G401.6 (cell line): ENCODE data around the gene MARCO.
"Not testable (repeated sequence)": the region's sequence is repeated elsewhere in the genome, so short reads cannot be mapped to it uniquely, and the experiment has no call there.

Experiments
- FAIRE-seq: peaks from 2 replicates; lab custom pipeline; 2012; peaks lifted over from hg19 to GRCh38; lab: Jason Lieb, UNC

Gene MARCO

DNA sequence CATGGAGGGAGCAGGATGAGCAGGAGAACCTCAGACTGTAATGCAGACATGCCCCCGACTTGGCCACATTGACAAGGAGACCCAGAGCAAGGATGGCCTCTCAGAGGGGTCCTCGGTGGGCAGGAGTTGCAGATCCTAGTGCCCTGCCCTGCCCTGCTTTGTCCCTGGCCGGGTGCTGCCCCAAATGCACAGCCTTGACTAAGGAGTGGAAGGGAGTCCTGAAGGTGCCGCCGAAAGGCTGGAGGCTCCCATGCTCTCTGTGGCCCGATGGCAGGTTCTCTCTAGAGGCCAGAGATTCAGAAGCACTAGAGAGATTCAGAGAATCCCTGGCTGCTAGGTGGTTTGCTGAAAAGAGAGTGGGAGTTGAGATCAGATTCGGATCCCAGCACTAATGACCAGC, 64.4 kb downstream of the MARCO start:
- FAIRE-seq = no peak

GRCh38 chr2:119008108-119008507, 66.1 kb downstream of the MARCO start:
- no peak for FAIRE-seq

- no peak for FAIRE-seq
These were observed 67.1 kb downstream of the MARCO start for GRCh38 chr2:119009110-119009509.

- FAIRE-seq = no peak
These were observed 68.3 kb downstream of the MARCO start for GRCh38 chr2:119010336-119010735.

DNA sequence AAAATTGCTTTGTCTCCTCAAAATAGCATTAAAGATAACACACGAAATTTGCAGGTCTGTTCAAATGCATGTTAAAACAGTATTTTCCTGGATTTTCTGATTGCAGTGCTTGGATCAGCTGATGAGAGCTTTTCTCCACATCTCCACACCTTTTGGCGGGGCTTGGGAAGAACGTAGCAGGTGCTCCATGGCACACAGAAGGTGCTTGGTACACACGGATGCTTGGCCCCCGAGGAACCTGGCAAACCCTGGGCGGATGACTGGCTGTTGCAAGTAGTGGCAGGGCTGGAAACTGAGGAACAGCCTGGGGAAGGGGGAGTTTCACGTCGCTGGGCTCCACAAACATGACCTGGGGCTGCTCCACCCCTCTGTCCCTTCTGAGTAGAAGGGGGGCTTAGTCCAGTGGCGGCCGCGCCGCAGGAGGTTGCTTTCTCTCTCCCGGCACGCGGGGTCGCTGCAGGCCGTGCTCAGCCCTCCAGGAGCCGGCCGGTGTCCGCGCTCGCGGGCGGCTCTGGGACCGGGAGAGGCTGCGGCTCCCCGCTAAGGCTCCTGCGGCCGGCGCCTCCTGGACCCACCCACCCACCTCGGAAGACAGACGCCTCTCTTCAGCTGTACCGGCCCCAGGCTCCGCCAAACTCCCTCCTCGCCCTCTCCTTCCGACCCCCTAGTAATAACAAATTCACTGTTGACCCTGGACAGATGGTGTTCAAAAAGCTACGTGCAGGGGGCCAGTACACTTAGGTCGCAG, 69.3 kb downstream of the MARCO start:
- no peak for FAIRE-seq

DNA sequence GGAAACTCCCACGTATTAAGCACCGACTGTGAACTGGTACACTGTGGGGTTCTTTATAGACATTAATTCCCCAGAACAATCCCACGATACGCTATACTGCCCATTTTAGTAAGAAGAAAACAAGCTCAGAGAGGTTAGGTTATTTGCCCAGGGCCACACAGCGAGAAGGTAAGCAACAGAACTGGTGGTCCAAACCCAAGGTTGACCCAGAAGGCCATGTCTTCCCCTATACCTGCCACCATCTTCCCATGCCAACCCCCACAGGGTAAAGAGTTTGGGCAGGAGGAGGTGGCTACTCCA, 69.9 kb downstream of the MARCO start:
- FAIRE-seq = no peak

DNA sequence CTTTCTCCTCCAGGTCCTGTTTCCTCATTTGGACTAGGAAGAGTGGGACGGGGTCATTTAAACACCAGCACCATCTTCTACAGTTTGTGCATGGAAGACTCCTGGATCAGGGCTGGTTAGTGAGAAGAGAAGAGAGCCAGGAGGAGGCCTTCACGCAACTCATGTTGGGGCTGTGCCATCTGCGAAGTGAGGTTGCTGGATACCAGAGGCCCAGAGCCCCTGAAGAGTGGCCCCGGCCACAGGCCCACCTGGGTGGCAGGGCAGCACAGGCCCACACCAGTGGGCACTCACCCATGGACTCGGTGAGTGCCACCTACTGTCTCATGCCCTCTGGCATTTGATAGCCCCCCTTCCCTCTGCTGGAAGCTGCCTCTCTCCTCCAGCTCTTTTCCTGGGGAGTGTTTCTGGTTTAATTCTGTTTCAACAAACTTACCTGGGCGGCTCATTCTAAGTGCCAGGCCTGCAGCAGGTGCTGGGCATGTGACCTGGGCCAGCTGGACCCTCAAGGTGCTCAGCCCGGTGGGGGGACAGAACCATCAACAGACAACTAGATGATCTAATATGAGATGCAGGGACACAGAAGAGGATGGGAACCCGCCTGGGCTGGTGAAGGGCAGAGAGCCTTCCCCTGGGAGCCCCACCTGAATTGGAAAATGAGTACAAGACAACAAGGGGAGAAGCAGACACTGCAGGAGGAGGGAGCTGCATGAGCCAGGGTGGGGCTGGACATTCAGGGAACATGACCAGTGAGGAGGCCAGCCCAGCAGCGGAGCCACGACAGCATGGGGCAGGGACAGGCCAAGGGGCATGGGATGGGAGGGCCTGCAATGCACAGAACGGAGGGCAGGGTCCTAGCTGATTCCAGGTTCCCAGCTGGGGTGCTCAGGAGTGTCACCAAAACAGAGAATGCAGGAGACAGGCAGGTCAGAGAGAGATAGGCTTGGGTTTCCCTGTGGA, 70.6 kb downstream of the MARCO start:
- FAIRE-seq = no peak

- no peak for FAIRE-seq
These were observed 71.7 kb downstream of the MARCO start for GRCh38 chr2:119013671-119014070.

GRCh38 chr2:119015845-119016244, 73.9 kb downstream of the MARCO start:
- FAIRE-seq = no peak

DNA sequence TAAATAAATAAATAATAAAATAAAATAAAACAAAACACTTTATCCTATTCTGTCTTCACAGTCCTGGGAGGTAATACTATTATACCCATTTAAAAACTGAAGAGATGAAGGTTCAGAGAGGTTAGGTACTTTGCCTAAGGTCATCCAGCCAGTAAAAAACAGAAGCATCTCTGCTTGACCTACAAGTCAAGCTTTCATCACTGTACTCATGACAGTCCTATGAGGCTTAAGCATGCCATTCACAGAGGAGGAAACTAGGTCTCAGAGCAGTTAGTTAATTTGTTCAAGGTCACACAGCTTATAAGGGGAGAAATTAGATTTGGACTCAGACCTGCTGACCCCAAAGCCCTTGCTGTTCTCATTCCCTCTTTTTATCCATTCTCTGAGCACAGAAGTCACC, 77.5 kb downstream of the MARCO start:
- FAIRE-seq = no peak

DNA sequence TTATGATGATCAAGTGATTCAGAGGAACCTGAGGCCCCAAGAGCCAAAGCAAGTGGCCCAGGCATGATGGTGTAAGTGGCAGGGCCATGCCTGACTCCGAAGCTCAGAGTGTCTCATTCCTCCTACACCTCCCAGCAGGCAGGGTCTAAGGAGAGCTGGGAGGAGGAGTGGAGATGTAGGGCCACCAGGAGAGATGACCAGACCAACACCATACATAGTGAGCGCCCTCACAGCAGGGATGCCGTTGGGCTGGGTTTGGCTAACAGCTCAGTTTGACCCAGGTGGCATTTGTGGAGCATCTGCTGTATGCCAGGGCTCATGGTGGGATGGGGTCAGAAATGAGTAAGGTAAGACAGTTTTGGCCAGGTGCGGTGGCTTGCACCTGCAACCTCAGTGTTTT, 80.7 kb downstream of the MARCO start:
- FAIRE-seq = no peak

DNA sequence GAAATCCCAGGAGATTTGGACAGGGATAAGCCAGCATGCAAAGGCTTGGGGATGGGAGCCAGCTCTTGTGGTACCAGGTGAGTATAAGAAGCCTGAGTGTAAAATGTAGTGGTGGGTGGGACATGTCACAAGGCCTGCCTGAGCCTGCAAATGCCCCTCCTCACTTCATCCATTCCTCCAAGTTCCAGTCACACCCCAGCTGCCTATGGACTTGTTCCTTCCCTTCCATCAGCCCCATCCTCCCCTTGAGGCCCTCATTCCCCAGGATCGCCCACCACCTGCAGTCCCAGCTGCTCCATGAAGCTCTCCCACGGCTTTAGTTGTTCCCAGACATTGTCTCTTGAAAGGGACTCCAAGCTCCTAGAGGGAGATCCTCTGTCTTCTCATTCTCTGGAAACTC, 81.5 kb downstream of the MARCO start:
- no peak for FAIRE-seq

GRCh38 chr2:119024152-119024551, 82.2 kb downstream of the MARCO start:
- no peak for FAIRE-seq

DNA sequence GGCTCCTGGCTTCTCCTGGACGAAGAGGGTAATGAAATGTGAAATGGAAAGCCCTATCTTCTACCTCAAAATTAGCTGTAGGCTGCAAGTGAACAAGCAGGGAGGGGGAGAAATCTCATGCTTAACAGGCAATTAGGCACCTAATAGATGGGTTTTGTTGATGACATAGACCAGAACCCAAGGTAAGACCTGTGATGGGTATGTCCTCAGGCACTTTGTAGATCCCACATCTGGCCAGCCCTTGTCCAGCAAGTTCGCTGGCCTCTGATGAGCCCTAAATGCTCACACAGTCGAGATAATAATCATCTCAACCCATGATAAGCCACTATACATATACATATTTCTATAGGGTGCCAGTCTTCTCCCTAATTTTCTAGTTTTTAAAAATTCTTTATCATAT, 82.6 kb downstream of the MARCO start:
- no peak for FAIRE-seq

GRCh38 chr2:119025013-119025412, 83.0 kb downstream of the MARCO start:
- FAIRE-seq = no peak

GRCh38 chr2:119025762-119026351, 83.9 kb downstream of the MARCO start:
- no peak for FAIRE-seq

DNA sequence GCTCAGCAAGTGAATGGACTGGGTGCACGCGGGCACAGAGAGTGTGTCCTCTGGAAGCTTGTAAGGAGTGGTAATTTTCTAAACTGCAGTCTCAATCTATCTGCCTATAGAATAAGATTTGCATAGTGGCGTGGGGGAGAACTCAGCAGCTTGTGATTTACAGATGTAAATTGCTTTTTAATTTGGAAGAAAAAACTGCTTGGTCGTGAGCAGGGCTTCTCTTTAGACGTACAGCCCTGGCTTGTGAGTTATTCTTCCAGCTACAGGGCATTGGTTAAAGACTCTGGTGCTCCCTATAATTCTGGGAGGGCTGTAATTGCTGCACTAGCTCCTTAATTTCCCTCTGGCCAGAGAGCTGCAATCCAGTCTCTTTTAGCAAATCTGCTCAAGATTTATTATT, 84.9 kb downstream of the MARCO start:
- no peak for FAIRE-seq

GRCh38 chr2:119028327-119029174, 86.6 kb downstream of the MARCO start:
- no peak for FAIRE-seq

GRCh38 chr2:119029297-119029696, 87.3 kb downstream of the MARCO start:
- no peak for FAIRE-seq

DNA sequence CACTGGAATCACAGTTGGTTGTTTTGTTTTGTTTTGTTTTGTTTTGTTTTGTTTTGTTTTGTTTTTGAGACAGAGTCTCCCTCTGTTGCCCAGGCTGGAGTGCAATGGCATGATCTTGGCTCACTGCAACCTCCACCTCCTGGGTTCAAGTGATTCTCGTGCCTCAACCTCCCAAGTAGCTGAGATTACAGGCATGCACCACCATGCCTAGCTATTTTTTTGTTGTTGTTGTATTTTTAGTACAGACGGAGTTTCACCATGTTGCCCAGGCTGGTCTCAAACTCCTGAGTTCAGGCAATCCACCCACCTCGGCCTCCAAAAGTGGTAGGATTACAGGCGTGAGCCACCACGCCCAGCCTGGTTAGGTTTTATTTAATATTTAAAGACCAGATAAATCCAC, 95.9 kb downstream of the MARCO start:
- not testable (repeated sequence) for FAIRE-seq

DNA sequence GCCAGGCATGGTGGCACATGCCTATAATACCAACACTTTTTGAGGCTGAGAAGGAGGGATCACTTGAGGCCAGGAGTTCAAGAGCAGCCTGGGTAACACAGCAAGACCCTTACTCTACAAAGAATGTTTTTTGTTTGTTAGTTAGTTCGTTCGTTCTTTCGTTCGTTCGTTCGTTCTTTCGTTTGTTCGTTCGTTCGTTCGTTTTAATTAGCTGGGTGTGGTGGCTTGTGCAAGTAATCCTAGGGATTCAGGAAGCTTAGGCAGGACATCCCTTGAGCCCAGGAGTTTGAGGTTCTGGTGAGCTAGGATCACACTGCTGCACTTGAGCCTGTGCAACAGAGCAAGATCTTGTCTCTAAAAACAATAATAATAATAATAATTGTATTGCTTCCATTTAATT, 98.7 kb downstream of the MARCO start:
- no peak for FAIRE-seq
